ENCODE measurements around the gene SDF2L1. TPM values are rescaled to one million over a fixed set of nuclear protein-coding genes. Genes with fewer than 3 reads are reported as not detected.

Gene SDF2L1
- total and polyA plus RNA-seq, 9 of the 15 experiments (the other 6 are each of a cell fraction or from before 2014, with no cell fraction given) = 15.1 to 989 (median 124) TPM

GRCh38 chr22:21693333-21693998 lies 51.4 kb downstream of the SDF2L1 start (continued):
- TF ChIP-seq TRIM25 (IDR thresholded peaks at IDR 0.05; ENCODE audit: borderline replicate concordance) (no peak), SETDB1 (IDR thresholded peaks at IDR 0.05; ENCODE audit: low read length) (peak; percentile 46), NFATC3 (IDR thresholded peaks at IDR 0.05) (no peak), ZNF133 (CRISPR knock-in tag; IDR thresholded peaks at IDR 0.05) (no peak), SMAD1 (IDR thresholded peaks at IDR 0.05; ENCODE audit: low read depth, low read length, partially characterized antibody) (no peak), HOXB6 (CRISPR knock-in tag; IDR thresholded peaks at IDR 0.05; ENCODE audit: borderline replicate concordance) (no peak), SUPT5H (IDR thresholded peaks at IDR 0.05) (0 out of 2 replicates have a peak, but pooled peaks have one; percentile 18), ESRRB (CRISPR knock-in tag; IDR thresholded peaks at IDR 0.05; ENCODE audit: borderline replicate concordance) (no peak), SIN3A (IDR thresholded peaks at IDR 0.05; ENCODE audit: borderline replicate concordance in 2 of 2, control insufficient read depth in 1 of 2, low read depth in 2 of 2, low read length in 2 of 2) (0 out of 4 replicates have a peak, but pooled peaks of 1 of the 2 experiments have one; percentile 22), ZNF639 (CRISPR knock-in tag; conservative IDR thresholded peaks at IDR 0.05 in 1 of 2, IDR thresholded peaks at IDR 0.05 in 1 of 2) (no peak), RFX1 (IDR thresholded peaks at IDR 0.05) (no peak), CREB1 (IDR thresholded peaks at IDR 0.05) (no peak), CREB1 (CRISPR knock-in tag; IDR thresholded peaks at IDR 0.05) (peak; percentile 50; the same call in 1 of the 2 replicates), ZBTB1 (CRISPR knock-in tag; IDR thresholded peaks at IDR 0.05; ENCODE audit: borderline replicate concordance, low read depth) (0 out of 2 replicates have a peak, but pooled peaks have one; percentile 56), CBX1 (IDR thresholded peaks at IDR 0.05; ENCODE audit: low read depth) (no peak), MLX (CRISPR knock-in tag; conservative IDR thresholded peaks at IDR 0.05) (peak in 1 of 2 experiments; percentile 26; a peak in 1 of 4 replicates), HBP1 (CRISPR knock-in tag; IDR thresholded peaks at IDR 0.05) (no peak), ATF7 (IDR thresholded peaks at IDR 0.05) (no peak), MAZ (CRISPR knock-in tag; conservative IDR thresholded peaks at IDR 0.05 in 1 of 2, IDR thresholded peaks at IDR 0.05 in 1 of 2) (no peak), SMC3 (conservative IDR thresholded peaks at IDR 0.05; ENCODE audit: insufficient read depth, low read depth, low read length) (0 out of 2 replicates have a peak, but pooled peaks have one; percentile 14), SP1 (CRISPR knock-in tag; IDR thresholded peaks at IDR 0.05) (no peak)
- TF ChIP-seq, protein P1, sequence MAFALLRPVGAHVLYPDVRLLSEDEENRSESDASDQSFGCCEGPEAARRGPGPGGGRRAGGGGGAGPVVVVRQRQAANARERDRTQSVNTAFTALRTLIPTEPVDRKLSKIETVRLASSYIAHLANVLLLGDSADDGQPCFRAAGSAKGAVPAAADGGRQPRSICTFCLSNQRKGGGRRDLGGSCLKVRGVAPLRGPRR (CRISPR knock-in tag; IDR thresholded peaks at IDR 0.05) = 0 out of 2 replicates have a peak, but pooled peaks have one; percentile 2
